ENCODE measurements around the gene CDCA4. TPM values are rescaled to one million over a fixed set of nuclear protein-coding genes. Genes with fewer than 3 reads are reported as not detected.
A peak's percentile ranks its signal among the peaks of the same experiment; 100 is the strongest.
"Not testable (repeated sequence)": the region's sequence is repeated elsewhere in the genome, so short reads cannot be mapped to it uniquely, and the experiment has no call there.

Gene CDCA4
- total RNA-seq, 3 donors from 2014 or later: 4.3 to 8.7 (median 5.6) TPM

- Histone ChIP-seq H3K4me1 (ENCODE audit: low read depth) (peaks cover 4% of the 10 kb centered on the region), H3K9me3 (no peaks in the 10 kb centered on the region), H3K4me3 (no peak overlapping the region), H3K36me3 (ENCODE audit: low read depth) (no peaks in the 10 kb centered on the region)
- TF ChIP-seq CTCF (IDR thresholded peaks at IDR 0.05): no peak
- intact Hi-C loops (cut with DNase I, micrococcal nuclease): loop anchor here (10.0 kb wide), 1 partner anchor 68 kb away; the partner anchor contains the start of gene AHNAK2 (in 2 of the 2)
- DNase-seq (no peak), ATAC-seq (no peak)
These were observed 21.9 kb upstream of the CDCA4 start for GRCh38 chr14:105042813-105043212.

DNA sequence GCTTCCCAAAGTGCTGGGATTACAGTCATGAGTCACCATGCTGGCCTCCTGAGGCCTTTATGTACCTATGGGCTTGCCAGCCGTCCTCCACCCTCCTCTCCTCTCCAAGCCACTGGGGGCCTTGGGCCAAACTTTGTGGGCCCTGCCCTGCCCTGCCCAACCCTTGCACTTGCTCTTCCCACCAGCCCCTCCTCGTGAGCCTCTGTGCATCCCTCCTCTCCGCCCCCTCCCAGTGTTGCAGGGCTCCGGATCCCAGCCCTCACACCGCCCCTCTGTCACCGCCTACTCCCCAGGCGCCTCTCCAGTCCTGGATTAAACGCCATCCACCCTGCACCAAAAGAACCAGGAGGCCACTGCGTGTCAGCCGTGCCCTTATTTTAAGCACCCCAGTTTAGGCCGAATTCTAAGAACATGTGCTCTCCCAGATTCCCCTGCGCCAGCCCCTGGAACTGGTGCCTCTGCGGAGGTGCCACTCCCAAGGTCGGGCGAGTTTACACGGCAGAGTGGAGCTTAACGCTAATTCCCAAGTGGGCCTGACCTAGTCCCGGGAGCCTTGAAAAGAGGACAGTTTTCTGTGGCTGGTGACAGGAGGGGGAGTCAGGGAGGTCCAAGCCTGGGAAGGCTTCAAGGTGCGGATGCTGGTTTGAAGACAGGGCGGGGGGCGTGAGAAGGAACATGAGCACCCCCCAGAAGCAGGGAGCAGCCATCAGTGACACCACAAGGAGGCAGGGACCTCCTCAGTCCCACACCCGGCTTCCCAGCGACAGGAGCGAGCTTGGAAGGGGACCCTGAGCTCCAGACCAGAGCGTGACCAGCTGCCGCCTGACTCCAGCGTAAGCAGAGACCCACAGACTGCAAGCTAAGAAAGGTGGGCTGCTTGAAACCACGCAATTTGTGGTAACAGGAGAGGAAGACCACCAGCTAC, 21.2 kb upstream of the CDCA4 start:
- intact Hi-C loops (cut with DNase I, micrococcal nuclease): loop anchor here (10.0 kb wide), 1 partner anchor 67 kb away; the partner anchor contains the start of gene AHNAK2 (in 2 of the 2)
- no peak overlapping the region for H3K4me3 ChIP-seq
- ATAC-seq: no peak

GRCh38 chr14:105039458-105040205, 18.7 kb upstream of the CDCA4 start:
- Histone ChIP-seq H3K4me1 (ENCODE audit: low read depth) (no peaks in the 10 kb centered on the region), H3K9me3 (no peaks in the 10 kb centered on the region), H3K36me3 (ENCODE audit: low read depth) (no peaks in the 10 kb centered on the region), H3K4me3 (no peak overlapping the region)
- ATAC-seq: no peak
- intact Hi-C loops (cut with DNase I, micrococcal nuclease): loop anchor here (10.0 kb wide), 1 partner anchor 65 kb away; the partner anchor contains the start of gene AHNAK2 (in 2 of the 2)
- TF ChIP-seq CTCF (IDR thresholded peaks at IDR 0.05): no peak
- DNase-seq: no peak

More for the DNA sequence above, 21.2 kb upstream of the CDCA4 start:
- no peak for TF ChIP-seq CTCF (IDR thresholded peaks at IDR 0.05)
- Histone ChIP-seq H3K9me3 (no peaks in the 10 kb centered on the region), H3K4me1 (ENCODE audit: low read depth) (peaks cover 4% of the 10 kb centered on the region), H3K36me3 (ENCODE audit: low read depth) (no peaks in the 10 kb centered on the region)
- DNase-seq: no peak

DNA sequence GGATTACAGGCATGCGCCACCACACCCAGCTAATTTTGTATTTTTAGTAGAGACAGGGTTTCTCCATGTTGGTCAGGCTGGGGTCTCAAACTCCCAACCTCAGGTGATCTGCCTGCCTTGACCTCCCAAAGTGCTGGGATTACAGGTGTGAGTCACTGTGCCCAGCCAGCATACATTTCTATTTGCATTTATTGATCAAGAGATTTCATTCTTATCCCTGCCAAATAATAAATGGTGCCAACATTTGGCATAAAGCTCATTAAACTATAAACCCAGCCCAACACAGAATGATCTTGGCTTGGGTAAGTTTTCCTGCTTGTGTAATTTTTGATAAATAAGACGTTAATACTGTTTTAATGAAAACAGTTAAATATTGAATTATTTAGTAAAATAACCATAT, 14.7 kb upstream of the CDCA4 start:
- DNase-seq; H3K4me1 ChIP-seq (ENCODE audit: low read depth); intact Hi-C loops (cut with DNase I, micrococcal nuclease); H3K36me3 ChIP-seq (ENCODE audit: low read depth); H3K9me3 ChIP-seq; H3K4me3 ChIP-seq; ATAC-seq: not testable (repeated sequence)

- ATAC-seq: peak; percentile 28
These were observed 13.6 kb upstream of the CDCA4 start for GRCh38 chr14:105034315-105035039.

DNA sequence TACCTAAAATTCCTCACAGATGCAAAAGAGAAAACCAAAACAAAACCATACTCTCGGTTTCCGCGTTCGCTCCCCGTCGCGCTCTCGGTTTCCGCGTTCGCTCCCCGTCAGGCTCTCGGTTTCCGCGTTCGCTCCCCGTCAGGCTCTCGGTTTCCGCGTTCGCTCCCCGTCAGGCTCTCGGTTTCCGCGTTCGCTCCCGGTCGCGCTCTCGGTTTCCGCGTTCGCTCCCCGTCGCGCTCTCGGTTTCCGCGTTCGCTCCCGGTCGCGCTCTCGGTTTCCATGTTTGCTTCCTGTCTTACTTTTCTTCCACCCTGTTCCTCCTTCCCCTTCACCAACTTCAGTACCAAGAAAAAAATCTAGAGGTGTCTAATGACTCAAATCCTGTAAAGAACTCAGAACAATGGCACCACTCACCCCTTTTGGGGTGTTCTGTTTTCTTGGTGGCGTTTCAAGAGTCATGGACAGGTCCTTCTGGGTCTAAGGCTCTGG, 12.6 kb upstream of the CDCA4 start:
- H3K36me3 ChIP-seq (ENCODE audit: low read depth); intact Hi-C loops (cut with DNase I, micrococcal nuclease); H3K4me1 ChIP-seq (ENCODE audit: low read depth); H3K4me3 ChIP-seq; H3K9me3 ChIP-seq: not testable (repeated sequence)
- DNase-seq (peak in 2 of 3 donors; percentile 19 to 36), ATAC-seq (peak; percentile 23)

More at GRCh38 chr14:105034315-105035039, 13.6 kb upstream of the CDCA4 start:
- intact Hi-C loops (cut with DNase I, micrococcal nuclease): no loop called here
- no peak for TF ChIP-seq CTCF (IDR thresholded peaks at IDR 0.05)
- Histone ChIP-seq H3K4me3 (no peak overlapping the region), H3K36me3 (ENCODE audit: low read depth) (no peaks in the 10 kb centered on the region), H3K4me1 (ENCODE audit: low read depth) (no peaks in the 10 kb centered on the region), H3K9me3 (no peaks in the 10 kb centered on the region)
- DNase-seq: no peak

DNA sequence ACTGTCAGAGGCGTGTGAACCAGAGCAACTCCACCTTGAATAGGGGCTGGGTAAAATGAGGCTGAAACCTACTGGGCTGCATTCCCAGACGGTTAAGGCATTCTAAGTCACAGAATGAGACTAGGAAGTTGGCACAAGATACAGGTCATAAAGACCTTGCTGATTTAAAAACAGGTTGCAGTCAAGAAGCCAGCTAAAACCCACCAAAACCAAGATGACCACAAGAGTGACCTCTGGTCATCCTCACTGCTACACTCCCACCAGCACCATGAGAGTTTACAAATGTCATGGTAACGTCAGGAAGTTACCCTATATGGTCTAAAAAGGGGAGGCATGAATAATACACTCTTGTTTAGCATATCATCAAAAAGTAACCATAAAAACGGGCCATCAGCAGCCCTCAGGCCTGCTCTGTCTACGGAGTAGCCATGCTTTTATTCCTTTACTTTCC, 11.6 kb upstream of the CDCA4 start:
- H3K4me3 ChIP-seq; H3K9me3 ChIP-seq; H3K4me1 ChIP-seq (ENCODE audit: low read depth); H3K36me3 ChIP-seq (ENCODE audit: low read depth); intact Hi-C loops (cut with DNase I, micrococcal nuclease): not testable (repeated sequence)
- ATAC-seq: peak; percentile 67
- peak in 1 of 3 donors; percentile 27 for DNase-seq
